GM12872 (cell line): ENCODE data around the gene AKR1C2.

Source experiments
- TF ChIP-seq, protein P1 (sequence below): IDR thresholded peaks from 3 replicates; pipeline ENCODE4 v1.5.1; 2011; ENCODE audit warnings: low read depth, mild to moderate bottlenecking, low read length, moderate library complexity; ENCODE audit not compliant: insufficient read depth

AKR1C2 gene

DNA sequence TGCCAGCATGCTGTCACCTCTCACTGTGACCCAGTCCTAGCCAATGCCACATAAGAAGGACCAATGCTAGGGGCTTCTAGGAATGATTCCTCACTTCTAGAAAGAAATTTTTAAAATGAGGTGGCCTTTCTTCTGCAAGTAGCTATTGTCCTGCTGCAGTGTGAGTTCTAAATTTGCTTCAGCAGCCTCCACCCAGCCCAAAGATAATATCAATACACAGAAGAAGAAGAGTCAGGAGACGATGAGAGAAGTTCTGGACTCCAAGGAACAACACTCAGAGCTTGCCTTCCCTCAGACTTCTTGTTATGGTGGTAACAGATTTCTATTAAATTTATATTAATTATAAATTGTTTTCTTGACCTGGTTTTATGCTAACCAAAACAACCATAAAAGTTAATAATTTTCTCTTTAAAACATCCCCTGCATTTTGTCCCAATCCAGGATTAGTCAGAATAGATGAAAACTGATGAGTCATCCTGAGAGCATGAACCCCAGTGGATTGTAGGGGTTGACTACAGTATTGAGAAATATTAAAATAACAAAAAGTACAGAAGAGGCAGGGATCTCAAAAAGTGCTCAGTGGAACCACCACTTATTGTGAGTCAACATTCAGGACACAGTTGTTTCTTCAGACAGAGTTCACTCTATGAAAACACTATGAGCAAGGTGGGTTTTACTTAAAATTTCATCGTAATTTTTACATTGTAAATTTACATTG lies 29.6 kb upstream of the AKR1C2 start:
- TF ChIP-seq, protein P1, sequence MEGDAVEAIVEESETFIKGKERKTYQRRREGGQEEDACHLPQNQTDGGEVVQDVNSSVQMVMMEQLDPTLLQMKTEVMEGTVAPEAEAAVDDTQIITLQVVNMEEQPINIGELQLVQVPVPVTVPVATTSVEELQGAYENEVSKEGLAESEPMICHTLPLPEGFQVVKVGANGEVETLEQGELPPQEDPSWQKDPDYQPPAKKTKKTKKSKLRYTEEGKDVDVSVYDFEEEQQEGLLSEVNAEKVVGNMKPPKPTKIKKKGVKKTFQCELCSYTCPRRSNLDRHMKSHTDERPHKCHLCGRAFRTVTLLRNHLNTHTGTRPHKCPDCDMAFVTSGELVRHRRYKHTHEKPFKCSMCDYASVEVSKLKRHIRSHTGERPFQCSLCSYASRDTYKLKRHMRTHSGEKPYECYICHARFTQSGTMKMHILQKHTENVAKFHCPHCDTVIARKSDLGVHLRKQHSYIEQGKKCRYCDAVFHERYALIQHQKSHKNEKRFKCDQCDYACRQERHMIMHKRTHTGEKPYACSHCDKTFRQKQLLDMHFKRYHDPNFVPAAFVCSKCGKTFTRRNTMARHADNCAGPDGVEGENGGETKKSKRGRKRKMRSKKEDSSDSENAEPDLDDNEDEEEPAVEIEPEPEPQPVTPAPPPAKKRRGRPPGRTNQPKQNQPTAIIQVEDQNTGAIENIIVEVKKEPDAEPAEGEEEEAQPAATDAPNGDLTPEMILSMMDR, result no peak

DNA sequence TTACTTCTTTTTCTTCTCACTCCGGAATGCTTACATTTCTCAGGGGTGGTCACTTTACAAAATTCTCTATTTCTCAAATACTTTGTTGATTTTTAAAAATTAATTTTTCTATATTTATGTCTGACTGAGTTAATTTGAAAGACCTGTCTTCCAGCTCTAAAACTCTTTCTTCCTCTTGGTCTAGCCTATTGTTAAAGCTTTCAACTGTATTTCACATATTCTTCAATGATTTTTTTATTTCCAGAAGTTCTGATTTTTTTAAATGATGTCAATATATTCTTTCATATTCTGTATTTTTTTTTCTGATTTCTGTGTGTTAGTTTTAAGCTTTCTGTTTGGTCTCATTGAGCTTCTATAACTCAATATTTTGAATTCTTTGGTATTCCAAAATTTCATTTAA lies 27.3 kb upstream of the AKR1C2 start:
- TF ChIP-seq, protein P1, result no peak

DNA sequence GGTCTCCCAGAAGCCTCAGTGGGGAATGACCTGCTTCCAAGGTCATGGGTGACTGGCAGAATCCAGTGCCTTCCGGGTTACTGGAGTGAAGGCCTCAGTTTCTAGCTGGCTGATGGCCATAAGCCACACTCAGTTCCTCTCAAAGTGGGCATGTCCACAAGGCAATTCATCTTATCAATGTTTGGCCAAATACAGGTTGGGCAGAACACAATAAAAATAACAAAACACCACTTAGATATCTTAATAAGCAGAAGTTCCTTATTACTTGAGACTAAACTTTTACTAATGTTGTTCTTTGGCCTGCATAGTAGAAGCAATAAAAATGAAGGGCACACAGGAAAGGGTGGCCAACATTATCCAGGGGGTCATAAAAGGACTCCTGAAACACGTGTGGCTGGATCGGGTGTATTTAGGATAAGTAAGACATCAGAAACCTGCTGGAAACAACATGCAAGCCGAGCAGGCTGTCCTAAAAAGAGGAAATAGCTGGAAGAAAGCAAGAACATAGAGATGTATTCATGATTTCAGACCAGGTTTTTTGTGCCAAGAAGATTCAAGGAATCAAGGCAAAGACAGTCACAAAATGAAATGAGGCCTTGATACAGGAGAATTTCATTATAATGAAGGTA lies 19.6 kb upstream of the AKR1C2 start:
- TF ChIP-seq, protein P1, result no peak

DNA sequence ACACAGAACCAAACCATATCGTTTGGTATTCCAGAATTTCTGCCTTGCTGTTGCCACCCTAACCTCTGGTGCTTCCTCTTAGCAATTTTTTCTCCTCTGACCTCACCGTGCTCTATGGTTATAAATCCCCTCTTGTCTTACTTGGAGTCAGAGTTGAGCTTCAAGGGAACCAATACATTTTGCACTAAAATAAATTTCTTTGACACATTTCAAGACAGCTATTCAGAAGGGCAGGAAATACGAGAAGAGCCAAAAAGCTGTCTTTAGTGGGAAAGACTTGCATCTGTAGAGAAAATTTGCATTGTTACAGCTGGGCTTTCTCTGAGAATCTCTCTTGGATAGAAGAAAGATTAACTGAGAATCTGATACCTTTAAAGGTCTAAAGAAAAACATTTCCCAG lies 14.5 kb upstream of the AKR1C2 start:
- TF ChIP-seq, protein P1, result no peak

DNA sequence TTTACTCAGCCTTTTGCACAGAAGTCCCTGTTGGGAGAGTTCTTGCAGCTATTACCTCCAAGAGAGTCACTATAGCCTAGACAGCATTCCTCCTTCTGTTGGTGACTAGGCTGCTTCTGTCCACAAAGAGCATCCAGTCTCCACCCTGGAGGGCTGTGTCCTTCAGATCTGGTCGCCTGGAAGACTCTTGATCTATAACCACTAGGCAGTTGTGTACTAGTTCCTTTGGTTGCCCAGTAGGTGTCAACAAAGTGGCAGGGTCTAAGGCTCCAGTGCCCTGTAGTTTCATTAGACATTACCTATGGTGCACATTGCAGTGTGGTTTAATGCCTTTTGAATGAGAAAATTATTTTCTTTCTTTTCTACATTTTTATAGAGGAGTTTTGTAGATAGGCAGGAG lies 11.3 kb upstream of the AKR1C2 start:
- TF ChIP-seq, protein P1, result no peak

DNA sequence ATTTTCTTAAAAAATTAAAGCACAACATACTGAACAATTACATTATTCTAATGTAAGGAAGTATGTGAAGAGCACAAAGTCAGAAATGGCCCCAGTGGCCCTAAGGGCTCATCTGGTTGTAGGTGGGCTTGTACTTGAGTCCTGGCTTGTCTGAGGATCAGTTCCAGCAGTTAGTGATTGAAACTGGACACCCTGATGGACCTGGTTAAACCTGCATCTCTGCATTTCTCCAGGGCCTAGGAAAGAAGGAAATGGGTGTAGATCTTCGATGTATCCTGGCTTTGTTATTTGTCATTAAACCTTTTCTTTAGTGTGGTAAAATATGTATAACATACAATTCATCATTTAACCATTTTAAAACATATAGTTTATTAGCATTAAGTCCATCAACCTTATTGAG lies 9.7 kb upstream of the AKR1C2 start:
- TF ChIP-seq, protein P1, result no peak

DNA sequence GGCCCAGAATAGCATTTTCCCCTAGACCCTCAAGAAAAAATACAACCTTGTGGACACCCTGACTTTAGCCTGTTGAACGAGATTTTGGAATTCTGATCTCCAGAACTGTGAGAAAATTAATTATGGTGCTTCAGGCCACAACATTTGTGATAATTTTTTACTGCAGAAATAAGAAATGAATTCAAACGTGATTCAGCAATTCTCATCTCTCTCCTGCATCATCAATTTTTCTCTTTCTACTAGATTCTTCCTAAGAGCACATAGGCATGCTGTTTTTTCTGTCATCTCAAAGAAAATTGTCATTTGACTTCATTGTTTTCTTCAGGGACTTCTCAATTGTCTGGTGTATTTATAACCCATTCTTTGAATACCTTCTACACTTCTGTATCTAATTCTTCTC lies 8.9 kb upstream of the AKR1C2 start:
- TF ChIP-seq, protein P1, result no peak
